RPMI7951 (cell line): Measurements from ENCODE around the gene LRRC8E. TPM values are rescaled to one million over a fixed set of nuclear protein-coding genes. Genes with fewer than 3 reads are reported as not detected.
A peak's percentile ranks its signal among the peaks of the same experiment; 100 is the strongest.

Experiments used
- DNase-seq: peaks from one replicate; pipeline ENCODE4 v3.0.0-alpha.2; 2012; ENCODE audit warnings: low read depth
- total RNA-seq: library from RNA; depleted of rRNA; stranded (reverse); fragments of >200 nt; shearing (Covaris generic); gene quantifications from 2 replicates; pipeline ENCODE4 v1.2.3, GENCODE V29; 2014

Gene LRRC8E
- total RNA-seq, 1 experiment from 2014 or later = 5.2 TPM

DNA sequence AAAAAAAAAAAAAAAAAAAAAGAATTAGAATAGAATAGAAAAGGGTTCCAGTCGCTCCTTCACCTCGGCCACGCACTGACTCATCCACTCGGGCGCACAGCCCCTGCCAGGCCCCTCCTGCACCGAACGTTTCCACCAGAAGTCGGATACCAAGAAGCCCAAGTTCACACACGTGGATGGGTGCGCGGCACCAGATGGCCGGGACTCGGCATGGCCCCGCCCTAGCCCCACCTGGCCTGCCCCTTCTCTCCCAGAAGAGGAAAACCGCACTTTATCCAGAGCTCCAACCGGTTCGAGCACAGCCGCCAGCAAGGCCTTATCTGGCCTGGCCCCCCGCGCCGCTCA is 20.0 kb upstream of the LRRC8E start:
- DNase-seq = peak; percentile 25

DNA sequence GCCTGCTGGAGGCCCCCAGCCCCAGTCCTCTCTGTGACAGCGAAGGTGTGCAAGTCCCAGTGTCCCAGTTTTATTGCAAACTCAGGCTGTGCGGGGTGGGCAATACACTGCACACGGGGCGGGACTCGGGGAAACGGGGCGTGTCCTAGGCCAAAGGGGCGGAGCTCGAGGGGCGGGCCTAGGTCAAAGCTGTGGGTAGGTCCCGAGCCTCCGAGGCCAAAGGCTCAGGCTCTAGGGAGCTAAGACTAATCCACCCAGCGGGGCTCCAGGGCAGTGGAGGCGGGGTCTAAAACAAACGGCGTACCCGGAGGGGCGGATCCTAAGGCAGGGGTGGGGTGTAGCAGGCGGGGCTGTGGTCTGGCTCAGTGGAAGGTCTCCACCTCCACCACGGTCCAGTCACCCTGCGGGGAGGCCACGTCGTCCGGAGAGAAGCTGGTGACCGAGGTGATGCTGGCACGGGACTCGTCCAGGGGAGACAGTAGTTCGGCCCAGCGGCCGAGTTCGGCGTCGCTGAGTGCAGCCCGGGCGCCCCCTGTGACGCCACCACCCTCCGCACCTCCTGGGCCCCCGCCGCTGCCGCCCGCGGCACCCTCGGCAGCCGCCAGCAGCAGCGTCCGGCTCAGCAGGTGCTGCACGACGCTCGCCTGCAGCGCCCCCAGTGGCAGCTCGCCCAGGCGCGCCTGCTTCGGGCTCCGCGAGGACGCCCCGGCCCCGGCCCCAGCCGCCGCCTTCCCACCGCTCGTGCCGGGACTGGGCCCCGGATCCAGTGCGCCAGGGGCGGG is 19.4 kb upstream of the LRRC8E start:
- peak; percentile 68 for DNase-seq

DNA sequence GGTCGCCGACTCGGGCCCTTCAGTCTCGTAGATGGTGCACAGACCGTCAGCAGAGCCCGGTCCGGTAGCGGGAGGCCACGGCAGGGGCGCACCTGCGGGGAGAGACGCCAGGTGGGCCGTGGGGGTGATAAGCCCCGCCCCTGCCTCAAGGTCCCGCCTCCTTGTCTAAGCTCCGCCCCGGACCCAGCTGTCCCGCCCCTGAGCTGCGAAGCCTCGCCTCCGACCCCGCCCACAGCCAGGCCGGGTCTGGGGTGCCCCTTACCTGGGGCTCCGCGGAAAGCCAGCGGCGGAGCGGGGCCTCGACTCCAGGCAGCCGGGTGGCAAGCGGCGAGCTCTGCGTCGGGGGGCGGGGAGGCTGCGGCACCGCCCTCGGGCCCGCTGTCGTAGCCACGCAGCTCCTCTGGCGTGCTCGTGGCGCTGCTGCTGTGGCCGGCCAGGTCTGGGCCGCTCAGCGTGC is 18.8 kb upstream of the LRRC8E start:
- DNase-seq = peak; percentile 48

DNA sequence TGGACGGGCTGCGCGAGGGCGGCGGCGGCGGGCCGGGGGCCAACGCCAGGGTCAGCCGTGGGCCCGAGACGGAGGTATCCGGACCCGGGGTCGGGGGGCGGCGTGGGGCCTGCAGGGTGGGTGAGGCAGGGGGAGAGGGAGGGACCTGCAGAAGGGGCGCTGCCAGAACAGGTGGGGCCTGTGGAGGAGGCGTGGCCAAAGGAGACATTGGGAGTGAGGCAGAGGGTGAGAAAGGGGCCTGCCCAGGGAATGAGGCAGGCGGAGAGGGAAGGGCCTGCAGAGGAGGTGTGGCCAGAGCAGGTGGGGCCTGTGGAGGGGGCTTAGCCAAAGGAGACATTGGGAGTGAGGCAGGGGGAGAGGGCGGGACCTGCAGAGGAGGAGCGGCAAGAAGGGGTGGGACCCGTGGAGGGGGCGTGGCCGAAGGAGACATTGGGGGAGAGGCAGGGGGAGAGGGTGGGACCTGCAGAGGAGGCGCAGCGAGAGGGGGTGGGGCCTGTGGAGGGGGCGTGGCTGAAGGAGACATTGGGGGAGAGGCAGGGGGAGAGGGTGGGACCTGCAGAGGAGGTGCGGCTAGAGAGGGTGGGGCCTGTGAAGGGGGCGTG is 18.3 kb upstream of the LRRC8E start:
- peak; percentile 58 for DNase-seq

DNA sequence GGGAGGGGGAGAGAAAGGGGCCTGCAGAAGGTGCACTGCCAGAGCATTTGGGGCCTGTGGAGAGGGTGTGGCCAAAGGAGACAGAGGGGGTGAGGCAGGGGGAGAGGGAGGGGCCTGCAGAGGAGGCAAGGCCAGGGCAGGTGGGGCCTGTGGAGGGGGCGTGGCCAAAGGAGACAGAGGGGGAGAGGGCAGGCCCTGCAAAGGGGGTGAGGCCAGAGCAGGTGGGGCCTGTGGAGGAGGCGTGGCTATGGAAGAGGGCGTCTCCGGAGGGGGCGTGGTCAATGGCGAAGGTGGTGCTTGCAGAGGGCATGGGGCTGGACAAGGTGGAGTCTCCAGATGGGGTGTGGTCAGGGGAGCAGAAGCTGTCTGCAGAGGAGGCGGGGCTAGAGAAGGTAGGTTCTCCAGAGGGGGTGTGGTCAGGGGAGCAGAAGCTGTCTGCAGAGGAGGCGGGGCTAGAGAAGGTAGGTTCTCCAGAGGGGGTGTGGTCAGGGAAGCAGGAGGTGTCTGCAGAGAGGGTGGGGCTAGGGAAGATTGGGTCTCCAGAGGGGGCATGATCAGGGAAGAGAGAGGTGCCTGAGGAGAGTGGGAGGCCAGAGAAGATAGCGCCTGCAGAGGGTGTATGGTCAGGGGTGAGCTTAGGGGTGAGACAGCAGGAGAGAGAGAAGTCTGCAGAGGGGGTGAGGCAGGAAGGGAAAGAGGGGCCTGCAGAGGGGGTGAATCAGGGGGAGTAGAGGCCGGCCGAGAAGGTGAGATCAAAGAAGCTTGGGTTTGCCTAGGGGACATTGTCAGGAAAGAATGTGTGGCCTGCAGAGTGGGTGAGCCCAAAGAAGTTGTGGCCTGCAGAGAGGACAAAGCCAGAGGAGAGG is 17.5 kb upstream of the LRRC8E start:
- DNase-seq = peak; percentile 72

DNA sequence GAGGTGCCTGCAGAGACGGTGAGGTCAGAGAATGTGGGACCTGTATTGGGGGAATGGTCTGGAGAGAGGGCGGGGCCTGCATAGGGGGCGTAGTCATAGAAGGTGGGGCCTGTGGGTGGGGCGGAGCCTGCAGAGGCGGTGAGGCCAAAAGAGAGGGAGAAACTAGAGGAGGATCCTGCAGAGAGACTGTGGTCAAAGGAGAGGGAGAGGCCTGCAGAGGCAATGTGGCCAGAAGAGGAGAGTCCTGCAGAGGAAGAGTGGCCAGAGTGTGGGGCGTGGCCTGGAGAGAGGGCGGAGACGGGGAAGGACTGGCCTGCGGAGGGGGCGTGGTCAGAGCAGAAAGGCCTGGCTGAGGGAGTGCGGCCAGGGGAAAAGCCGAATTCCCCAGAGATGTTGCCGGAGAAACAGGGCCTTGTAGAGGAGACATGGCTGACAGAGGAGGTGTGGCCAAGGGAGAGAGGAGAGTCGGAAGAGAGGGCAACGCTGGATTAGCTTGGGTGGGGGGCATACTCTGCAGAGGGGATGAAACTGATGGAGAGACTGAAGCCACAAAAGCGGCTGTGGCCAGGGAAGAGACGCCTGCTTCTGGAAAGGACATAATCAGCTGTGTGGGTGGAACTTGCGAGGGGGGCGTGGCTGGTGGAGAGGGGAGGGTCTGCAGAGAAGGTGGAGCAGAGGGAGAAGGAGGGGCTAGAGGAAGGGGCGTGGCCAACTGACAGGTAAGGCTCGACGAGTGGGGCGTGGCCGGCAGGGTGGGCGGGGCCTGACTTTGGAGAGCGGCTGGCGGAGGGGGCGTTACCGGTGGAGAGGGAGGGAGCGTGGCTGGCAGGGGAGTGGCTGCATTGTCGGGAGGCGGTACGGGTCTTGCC is 16.6 kb upstream of the LRRC8E start:
- peak; percentile 90 for DNase-seq

DNA sequence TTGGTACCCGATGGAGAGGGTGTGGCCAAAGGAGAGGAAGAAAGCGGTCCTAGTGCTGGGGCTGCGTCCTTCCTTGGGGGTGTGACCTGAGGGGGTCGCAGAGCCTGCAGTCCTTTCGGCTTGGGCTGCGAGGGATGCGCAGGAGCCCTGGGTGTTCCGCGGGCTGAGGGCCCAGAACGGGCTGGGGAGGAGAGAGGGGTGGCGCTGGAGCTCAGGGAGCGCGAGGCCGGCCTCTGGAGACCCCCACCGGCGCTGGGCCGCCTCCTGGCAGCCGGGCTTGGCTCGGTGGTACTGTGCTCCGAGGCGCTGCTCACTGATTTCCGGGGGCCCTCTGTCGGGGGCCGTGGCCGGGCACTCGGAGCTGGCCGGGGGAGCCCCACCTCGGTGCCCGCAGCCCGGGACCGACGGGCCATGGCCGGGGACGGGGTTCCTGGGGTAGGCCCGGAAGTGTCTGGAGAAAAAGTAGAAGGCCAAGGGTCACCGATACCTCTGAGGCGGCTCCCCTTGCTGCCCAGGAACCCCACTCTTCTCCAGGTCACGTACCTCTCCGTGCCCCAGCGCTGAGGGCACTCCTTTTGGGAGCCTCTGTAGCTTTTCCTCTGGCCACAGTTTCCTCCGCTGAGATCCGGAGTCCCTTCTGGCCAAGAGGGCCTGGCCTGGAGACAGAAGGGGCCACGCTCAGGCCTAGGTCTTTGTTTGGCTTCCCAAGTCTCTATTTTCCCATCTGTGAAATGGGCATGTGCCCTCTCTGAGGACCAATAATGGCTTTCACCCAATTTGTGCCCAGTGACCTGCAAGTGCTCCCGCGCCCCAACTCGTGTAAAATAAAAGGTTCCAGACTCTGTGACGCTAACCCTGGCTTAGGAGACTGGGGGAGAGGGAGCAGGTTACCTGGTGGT is 15.8 kb upstream of the LRRC8E start:
- no peak for DNase-seq

DNA sequence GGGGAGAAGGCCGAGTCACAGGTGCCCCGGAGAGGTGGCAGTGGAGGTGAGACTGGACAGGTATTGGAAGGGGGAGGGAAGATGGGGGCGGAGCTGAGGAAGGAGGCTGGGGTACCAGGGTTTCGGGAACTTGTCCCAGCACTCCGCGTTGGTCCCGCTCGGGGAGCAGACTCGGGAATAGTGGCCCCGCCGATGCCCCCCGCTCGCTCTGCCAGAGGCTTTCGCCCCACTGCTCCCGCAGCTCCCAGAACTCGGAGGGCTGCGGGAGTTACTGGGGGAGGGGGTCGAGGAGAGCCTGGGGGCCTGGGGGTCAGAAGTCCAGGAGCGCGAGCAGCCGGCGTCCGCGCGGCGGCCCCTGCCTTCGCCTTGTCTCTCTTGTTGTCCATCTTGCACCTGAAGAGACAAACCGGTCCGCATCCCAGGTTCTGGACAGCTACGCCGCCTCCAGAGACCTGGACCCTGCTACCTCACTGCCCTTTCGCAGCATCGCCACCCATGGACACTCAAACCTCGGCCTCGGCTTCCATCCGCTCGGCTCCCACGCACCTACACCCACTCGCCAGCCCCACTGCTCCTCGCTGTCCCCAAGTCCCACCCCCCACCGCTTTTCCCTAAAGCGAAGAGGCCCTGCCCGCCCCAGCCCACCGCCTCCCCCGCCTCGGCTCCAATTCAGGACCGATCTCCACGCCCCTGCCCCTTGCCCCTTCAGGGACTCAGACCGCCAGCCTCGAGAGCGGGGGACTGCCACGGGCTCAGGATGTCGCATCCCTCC is 14.8 kb upstream of the LRRC8E start:
- no peak for DNase-seq

DNA sequence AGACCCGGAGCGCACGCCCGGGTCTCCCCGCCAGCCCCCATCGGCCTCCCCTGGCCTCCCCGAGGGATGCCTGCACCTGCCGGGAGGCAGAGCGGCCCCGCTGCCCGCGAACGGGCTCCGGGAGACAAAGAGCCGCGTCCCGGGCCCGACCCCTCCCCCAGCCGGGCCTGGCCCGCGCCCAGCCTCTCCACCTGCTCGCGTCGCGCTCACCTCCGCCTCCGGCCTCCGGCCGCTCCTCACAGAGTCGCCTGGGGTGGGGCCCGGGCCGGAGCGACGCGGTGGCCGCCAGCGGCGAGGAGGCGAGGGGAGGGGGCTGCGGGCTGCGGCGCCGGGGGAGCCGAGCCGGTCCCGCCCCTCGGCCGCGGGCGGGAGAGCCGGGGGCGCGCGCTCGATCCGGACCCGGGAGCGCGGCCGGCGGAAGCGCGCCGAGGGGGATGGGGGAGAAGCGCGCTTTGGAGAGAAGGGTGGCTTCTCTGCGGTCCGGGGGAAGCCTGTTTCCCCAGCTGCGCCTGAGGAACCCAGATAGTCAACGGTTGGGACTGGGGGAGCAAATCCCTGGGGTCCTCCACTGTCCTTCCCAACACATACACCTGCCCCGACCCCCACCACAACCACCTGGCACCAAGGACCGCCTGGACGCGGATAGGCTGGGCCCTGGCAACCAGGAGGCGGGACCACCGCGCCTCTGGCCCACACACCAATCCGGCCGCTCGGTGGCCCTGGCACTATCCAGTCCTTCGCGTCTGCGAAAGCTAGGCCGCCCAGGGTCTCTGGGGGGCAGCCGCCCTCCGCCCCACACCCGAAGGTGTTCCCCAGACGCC is 14.0 kb upstream of the LRRC8E start, which contains the start of gene PRR36:
Gene PRR36, minus strand, starts transcription at position 315 of the 821 bp plus-strand sequence. CDS start 701 bp downstream, outside the sequence.
- DNase-seq = no peak

DNA sequence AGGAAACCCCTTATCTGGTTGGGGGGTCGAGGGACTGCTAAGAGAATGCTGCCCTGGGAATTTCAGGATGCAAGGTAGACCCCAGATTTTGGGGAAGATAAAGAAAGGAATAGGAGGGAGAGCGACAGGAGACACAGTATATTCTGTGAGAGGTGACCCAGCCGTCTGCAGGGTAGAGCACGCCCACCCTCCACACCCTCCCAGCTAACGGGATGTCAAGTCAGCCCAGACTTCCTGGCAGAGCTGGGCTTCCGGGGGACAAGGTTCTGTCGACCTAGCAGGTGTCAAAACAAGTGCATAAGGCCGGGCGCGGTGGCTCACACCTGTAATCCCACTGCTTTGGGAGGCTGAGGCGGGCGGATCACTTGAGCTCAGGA is 13.4 kb upstream of the LRRC8E start:
- no peak for DNase-seq

DNA sequence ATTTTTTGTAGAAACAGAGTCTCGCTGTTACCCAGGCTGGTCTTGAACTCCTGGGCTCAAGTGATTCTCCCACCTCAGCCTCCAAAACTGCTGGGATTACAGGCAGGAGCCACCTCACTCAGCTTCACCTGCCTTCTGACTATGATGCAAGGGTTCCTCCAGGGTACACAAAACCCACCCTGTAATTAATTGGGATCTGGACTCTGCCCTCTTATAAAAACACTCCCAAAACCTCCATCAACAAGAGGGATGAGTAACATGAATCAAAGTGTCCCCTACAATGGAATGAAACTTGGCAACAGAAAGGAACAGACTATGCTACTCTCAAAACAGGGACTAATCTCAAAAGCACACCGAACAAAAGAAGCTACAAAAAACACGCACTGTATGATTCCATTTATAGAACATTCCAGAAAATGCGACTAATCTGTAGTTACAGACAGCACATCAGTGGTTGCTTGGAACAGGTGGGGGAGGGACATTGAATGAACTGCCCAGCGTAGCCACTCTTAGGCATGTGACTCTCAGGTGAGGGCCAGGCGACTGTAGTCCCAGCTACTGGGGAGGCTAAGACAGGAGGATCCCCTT is 11.0 kb upstream of the LRRC8E start:
- DNase-seq = no peak

DNA sequence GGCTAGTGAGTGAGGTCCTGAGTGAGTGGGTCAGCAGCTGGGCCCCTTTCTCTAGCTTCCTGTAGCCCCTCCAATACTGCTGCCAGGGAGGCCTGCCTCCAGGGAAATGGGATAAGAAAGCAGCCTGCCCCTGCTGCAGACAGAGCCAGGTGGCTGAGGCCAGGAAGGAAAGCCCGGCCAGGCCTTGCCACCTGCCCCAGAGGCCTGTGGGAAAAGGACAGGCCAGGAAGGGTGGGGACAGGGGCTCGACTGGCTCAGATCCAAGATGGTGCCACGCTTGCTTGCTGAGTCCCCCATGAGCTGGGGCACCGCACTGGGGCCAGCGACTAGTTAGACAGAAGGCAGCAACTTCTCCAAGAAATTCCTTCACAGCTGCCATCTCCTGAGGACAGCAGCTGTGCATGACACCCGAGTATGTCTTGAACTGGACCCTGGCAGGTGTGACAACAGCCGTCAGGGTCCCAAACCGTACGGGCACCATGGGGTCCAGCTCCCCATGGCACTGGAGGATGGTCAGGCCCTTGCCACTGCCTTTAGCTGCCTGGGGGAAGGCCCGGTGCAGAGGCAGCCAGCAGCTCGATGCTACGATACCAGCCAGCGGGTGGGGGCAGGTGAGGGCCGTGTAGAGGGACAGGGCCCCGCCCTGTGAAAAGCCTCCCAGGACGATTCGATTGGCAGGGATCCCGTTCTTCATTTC is 9.1 kb upstream of the LRRC8E start:
- DNase-seq = no peak

DNA sequence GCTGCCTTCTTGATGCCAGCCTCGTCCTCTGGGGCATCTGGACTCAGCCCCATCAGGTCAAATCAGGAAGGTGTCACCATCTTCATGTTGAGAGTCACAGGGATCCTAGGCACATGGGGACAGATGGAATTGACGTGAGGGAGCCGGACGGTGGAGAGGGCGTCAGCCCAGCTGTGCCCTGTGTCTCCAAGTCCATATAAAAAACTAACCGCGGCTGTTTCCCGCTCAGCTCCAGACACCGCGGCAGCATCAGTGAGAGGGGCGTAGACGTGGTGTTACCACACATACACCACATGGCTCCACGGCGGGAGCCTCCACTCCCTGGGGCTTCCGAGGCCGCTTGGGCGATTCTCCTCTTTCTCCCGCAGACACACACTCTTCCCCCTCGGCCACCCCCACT is 8.5 kb upstream of the LRRC8E start:
- no peak for DNase-seq

DNA sequence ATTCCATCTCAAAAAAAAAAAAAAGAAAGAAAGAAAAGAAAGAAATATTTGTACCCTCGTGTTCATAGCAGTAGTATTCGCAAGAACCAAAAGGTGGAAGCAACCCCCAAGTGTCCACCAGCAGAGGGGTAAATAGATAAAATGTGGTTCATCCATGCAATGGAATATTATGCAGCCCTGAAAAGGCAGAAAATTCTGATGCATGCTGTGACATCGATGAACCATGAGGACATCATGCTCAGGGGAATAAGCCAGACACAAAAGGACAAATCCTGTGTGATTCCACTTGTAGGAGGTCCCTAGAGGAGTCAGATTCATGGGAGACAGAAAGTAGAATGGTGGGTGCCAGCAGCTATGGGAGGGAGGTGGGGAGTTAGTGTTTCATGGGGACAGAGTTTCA is 6.4 kb upstream of the LRRC8E start:
- no peak for DNase-seq

DNA sequence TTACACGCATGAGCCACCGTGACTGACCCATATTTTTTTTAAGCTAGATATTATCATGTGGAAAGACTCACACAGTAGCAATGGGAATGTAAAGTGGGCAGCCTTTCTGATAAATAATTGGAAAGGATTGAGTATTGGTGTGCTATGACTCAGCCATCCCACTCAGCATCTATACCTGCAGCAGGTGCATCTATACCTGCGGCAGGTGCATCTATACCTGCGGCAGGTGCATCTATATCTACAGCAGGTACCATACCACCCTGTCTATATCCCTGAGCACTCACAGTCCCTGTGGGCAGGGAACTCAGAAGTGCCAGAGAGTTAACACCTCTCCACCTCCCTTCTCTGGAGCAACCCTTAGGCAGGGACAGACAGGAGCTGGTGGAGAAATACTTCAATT is 5.2 kb upstream of the LRRC8E start:
- no peak for DNase-seq

DNA sequence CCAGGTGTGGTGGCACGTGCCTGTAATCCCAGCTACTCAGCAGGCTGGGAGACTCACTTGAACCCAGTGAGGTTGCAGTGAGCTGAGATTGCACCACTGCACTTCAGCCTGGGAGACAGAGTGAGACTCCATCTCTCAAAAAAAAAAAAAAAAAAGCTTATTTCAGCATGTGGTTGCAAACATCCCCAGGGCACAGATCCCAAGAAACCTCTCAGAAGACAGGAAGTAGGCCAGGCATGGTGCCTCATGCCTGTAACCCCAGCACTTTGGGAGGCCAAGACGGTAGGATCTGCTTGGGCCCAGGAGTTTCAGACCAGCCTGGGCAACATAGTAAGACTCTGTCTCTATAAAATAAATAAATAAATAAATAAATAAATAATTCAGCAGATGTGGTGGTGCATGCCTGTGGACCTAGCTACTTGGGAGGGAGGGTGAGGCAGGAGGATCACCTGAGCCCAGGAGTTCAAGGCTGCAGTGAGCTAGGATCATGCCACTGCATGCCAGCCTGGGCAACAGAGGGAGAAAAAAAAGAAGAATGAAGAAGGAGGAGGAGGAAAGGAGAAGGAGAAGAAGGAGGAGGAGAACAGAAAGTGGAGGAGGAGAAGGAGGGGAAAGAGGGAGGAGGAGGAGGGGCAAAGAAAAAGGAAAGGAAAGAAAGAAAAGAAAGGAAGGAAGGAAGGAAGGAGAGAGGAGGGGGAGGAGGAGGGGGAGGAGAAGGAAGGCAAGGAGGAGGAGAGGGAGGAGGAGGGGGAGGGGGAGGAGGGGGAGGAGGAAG is 4.3 kb upstream of the LRRC8E start:
- DNase-seq = peak; percentile 76

DNA sequence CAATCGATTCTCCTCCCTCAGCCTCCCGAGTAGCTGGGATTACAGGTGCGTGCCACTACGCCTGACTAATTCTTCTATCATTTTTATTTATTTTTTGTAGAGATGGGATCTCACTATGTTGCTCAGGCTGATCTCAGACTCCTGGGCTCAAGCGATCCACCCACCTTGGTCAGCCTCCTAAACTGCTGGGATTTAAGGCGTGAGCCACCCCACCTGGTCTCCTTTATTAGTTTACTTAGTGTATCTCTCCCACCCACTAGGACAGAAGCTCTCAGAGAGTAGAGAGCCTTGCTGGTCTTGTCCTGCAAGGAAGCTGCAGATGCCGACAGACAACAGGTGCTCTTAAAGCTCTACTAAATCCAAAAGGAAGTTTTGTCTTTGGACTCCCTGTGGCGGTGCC is 2.5 kb upstream of the LRRC8E start:
- DNase-seq = no peak
